Measurements from ENCODE around the gene SHPK. TPM values are rescaled to one million over a fixed set of nuclear protein-coding genes. Genes with fewer than 3 reads are reported as not detected.
"Not testable (repeated sequence)": the region's sequence is repeated elsewhere in the genome, so short reads cannot be mapped to it uniquely, and the experiment has no call there.

The SHPK gene
- total RNA-seq, 1 donor: 15.0 TPM

DNA sequence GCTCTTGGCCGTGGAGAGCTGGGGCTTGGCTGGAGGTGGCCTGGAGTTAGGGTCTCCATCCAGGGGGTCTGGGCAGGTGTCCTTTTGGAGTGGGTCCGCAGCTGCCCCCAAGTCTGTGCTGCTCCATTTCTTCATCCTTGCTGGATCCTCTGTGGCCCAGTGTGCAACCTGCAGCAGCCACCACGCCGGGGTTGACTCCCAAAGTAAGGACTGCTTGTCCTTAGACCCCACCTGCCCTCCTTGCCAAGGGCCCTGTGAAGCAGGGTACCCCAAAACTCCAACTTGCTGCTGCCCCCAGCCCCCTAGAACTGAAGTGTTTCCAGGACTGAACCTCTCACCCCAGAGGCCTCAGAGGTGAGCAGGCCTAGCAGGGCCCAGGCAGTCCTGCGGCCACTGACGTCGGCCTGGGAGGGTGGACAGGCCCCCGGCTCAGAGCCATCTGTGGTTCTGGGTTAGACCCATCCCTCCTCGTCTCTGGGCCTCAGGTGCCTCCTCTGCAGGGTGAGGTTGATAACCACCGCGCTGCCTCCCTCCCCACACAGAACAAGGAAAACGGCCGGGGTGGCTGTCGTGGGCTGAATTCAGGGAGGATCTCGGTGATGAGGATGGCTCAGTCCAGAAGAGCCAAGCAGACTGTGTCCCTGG is 43.7 kb downstream of the SHPK start:
- no peak overlapping the region for H3K4me3 ChIP-seq (ENCODE audit: low read depth, low read length)
- DNase-seq (ENCODE audit: low read depth): no peak
- TF ChIP-seq, protein P1, sequence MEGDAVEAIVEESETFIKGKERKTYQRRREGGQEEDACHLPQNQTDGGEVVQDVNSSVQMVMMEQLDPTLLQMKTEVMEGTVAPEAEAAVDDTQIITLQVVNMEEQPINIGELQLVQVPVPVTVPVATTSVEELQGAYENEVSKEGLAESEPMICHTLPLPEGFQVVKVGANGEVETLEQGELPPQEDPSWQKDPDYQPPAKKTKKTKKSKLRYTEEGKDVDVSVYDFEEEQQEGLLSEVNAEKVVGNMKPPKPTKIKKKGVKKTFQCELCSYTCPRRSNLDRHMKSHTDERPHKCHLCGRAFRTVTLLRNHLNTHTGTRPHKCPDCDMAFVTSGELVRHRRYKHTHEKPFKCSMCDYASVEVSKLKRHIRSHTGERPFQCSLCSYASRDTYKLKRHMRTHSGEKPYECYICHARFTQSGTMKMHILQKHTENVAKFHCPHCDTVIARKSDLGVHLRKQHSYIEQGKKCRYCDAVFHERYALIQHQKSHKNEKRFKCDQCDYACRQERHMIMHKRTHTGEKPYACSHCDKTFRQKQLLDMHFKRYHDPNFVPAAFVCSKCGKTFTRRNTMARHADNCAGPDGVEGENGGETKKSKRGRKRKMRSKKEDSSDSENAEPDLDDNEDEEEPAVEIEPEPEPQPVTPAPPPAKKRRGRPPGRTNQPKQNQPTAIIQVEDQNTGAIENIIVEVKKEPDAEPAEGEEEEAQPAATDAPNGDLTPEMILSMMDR (IDR thresholded peaks at IDR 0.05; ENCODE audit: insufficient read depth, low read length): no peak

DNA sequence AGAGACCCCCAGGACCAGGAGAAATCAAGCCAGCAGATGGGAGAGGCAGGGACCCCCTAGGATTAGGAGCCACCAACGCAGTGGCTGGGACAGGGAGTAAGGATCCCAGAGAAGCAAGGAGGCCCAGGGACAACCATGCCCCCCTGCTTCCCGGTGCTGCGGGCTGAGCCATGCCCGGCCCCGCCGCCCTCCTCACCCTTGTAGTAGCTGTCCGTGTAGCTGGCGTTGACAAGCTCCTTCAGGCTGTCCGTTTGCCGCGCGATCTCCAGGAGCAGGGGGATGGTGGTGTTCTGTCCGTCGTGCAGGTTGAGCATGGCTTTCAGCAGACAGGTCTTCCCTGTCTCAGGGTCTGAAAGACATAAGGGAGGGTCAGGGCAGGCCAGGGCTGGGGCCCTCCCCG is 45.3 kb downstream of the SHPK start:
- DNase-seq (ENCODE audit: low read depth): no peak
- no peak overlapping the region for H3K4me3 ChIP-seq (ENCODE audit: low read depth, low read length)
- TF ChIP-seq, protein P1 (IDR thresholded peaks at IDR 0.05; ENCODE audit: insufficient read depth, low read length): no peak

DNA sequence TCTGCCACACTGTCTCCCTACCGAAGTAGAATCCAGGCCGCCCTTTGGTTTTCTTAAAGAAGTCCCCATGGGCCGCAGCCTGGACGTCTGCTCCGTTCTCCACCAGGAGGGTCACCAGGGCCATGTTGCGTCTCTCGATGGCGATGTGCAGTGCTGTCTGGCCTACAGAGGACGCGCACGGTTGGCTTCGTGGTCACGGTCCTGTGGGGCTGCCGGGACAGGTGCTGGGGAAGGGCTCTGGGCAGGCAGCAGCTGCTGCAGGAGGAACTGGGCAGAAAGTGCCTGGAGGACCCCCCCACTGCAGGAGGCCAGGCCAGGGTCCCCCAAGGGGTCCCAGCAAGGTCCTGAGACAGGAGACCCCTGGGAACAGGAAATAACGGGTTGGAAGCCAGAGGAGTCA is 45.8 kb downstream of the SHPK start:
- TF ChIP-seq, protein P1 (IDR thresholded peaks at IDR 0.05; ENCODE audit: insufficient read depth, low read length): no peak
- no peak for DNase-seq (ENCODE audit: low read depth)
- H3K4me3 ChIP-seq (ENCODE audit: low read depth, low read length): no peak overlapping the region

DNA sequence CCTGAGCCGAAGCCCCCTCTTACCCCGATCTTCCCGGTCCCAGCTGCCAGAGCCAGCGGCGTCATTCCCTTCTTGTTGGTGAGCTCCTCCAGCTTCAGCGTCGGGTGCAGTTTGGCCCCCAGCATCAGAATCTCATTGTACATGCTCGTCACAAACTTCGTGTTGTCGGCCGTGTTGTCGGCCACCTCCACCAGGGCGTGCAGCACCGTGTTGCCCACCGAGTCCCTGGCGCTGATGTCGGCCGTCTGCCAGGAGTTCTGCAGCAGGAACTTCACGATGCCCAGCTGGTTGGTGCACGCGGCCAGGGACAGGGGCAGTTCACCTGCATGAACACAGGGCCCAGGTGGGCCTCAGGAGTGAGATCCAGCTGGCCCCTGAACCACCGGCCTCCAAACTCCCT is 46.3 kb downstream of the SHPK start:
- DNase-seq (ENCODE audit: low read depth): no peak
- TF ChIP-seq, protein P1 (IDR thresholded peaks at IDR 0.05; ENCODE audit: insufficient read depth, low read length): no peak
- H3K4me3 ChIP-seq (ENCODE audit: low read depth, low read length): no peak overlapping the region

DNA sequence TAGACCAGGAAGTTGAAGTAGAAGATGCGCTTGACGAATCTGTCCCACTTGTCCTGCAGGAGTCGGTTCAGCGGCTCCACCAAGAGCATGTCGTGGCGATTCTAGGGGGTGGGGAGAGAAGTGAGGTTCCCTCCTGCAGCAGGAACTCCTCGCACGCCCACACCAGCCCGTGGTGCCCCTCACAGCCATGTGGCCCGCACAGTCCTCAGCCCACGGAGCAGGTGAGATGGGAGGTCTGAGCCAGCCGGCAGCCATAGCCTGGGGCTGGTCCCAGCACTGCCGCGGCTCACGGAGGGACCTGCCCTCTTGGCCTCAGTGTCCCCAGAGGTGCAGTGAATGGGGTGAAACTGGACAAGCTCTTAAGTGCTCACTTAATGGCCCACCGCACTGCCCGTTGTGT is 50.2 kb downstream of the SHPK start:
- TF ChIP-seq, protein P1 (IDR thresholded peaks at IDR 0.05; ENCODE audit: insufficient read depth, low read length): no peak
- DNase-seq (ENCODE audit: low read depth): no peak

DNA sequence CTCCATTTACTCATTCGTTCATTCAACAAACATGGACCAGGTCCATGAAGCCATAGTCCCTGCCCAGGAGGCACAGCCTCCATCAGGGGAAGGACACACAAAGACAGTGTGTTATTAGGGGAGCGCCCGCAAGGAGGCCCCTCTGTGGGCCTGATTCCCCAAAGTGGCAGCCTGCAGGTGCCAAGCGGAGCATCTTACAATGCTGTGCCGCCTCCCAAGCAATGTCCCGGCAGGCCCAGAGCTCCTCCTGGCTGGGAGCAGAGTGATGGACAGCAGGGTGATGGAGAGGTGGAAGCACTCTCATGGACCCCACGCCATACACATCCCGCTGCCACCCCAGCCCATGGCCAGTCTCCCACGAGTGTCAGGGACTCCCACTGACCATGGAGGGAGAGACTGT is 52.6 kb downstream of the SHPK start:
- TF ChIP-seq, protein P1 (IDR thresholded peaks at IDR 0.05; ENCODE audit: insufficient read depth, low read length): no peak
- DNase-seq (ENCODE audit: low read depth): no peak
- H3K4me3 ChIP-seq (ENCODE audit: low read depth, low read length): no peak overlapping the region

More for the DNA sequence above, 50.2 kb downstream of the SHPK start:
- H3K4me3 ChIP-seq (ENCODE audit: low read depth, low read length): no peak overlapping the region

DNA sequence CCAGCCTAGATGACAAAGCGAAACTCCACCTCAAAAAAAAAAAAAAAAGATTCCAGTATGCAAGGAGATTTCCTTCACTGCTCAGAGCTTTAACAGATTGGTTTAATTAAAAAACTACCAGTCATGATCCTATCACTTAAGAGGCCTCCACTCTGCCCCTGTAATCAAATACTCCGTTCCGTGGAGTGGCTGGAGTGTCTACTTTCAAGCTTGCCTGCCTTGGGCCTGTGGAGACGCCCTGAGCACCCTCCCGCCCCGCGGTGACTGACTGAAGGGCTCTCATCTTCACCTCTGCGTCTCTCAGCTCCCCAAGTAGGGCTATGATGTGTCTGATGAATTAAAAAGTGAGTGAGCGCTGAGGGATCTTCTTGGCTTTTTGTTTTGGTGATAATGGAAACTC is 53.1 kb downstream of the SHPK start:
- no peak for DNase-seq (ENCODE audit: low read depth)
- H3K4me3 ChIP-seq (ENCODE audit: low read depth, low read length): no peak overlapping the region
- TF ChIP-seq, protein P1 (IDR thresholded peaks at IDR 0.05; ENCODE audit: insufficient read depth, low read length): no peak

DNA sequence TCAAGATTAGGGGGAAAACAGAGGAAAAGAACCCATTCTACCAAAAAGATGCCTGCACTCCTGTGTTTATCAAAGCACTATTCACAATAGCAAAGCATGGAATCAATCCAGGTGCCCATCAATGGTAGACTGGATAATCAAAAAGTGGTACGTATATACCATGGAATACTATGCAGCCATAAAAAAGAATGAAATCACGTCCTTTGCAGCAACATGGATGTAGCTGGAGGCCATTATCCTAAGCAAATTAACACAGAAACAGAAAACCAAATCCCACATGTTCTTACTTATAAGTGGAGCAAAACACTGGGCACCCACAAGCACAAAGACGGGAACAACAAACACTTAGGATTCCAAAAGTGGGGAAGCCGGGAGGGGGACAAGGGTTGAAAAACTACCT is 57.4 kb downstream of the SHPK start:
- H3K4me3 ChIP-seq (ENCODE audit: low read depth, low read length); DNase-seq (ENCODE audit: low read depth): not testable (repeated sequence)
